ENCODE measurements around the gene ATP6V1C2.
A peak's percentile ranks its signal among the peaks of the same experiment; 100 is the strongest.

Gene ATP6V1C2

DNA sequence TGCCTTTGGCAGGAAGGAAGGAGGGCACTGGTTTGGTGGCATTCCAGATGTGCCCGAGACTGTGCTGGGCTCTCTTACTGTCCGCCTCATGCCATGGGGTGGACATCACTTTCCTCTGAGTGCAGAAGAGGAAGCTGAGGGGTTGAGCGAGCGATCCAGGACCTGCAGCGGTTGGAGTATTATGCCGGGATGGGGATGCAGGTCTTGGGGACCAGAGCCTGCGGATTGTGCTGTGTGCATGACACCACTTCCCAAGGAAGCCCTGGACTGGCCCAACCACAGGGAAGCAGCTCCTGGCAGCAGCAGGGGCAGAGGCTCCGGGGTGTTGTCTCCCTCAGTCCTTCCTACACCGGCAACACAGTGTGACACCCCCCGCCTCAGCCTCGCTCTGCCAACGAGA, 44.5 kb downstream of the ATP6V1C2 start:
- CTCF ChIA-PET, result no interaction called here
- H3K9me3 Mint-ChIP-seq, result no peaks in the 10 kb centered on the region
- no peak for DNase-seq
- peaks cover 16% of the 10 kb centered on the region for H3K27me3 Mint-ChIP-seq
- H3K36me3 Mint-ChIP-seq, result no peaks in the 10 kb centered on the region
- no peak overlapping the region for H3K27ac Mint-ChIP-seq
- no peak overlapping the region for H3K4me3 Mint-ChIP-seq
- no peaks in the 10 kb centered on the region for H3K4me1 Mint-ChIP-seq

DNA sequence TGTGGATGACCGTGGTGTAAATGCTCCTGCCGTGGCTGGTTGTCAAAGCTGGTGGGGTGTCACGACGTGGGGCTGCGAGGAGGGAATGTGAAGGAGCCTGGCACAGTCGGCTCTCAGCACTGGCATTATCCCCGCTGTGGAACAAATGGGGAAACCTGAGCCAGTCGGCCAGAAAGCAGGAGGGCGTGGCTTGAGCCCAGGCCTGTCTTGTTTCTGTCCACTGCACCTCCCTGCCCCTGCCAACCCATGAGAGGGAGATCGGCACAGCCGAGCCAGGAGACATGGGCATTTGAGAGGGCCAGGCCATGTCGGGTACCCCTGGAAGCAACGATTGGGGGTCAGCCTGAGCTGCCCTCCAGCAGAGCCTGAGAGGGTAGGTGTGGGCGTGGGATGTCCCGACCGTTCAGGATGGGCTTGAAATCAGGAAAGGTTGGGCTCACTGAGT, 46.7 kb downstream of the ATP6V1C2 start:
- no peaks in the 10 kb centered on the region for H3K4me1 Mint-ChIP-seq
- no peak overlapping the region for H3K27ac Mint-ChIP-seq
- no peaks in the 10 kb centered on the region for H3K9me3 Mint-ChIP-seq
- H3K27me3 Mint-ChIP-seq, result peaks cover 15% of the 10 kb centered on the region
- no peak overlapping the region for H3K4me3 Mint-ChIP-seq
- no peaks in the 10 kb centered on the region for H3K36me3 Mint-ChIP-seq
- no peak for DNase-seq
- CTCF ChIA-PET, result no interaction called here

DNA sequence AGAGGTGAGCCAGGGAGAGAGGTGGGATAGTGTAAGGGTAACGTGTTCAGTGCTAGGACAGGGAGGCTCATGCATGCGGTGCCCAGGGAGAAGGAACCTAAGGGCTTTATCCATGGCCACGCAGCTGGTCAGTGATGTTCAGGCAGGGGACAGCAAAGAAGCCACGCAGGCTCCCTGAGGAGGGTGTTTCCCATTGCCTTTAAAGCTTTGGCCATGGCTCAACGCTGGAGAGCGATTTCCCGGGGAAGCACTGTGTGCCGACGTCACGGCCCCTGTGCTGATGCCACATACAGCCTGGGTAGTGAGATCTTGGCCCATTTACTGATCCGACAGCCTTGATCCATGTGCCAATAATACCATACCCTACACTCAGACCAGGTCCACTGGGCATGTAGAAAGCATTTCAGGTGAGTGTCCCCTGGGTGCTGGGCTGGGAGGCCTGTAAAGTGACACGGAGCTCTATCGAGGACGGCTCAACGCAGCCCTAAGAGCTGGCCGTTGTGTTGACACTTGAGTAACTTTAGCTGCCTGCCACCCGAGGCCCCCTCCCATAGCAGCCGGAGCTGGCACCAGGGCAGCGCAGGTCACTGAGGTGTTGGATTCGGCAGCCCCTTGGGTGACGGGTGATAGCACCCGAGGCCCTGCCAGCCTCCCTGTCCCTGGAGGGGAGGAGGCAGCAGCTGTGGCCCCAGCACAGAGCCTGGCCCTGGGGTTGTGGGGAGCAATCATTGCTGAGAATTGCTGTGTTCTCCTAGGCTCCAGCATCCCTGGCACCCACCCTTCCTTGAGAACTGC, 49.7 kb downstream of the ATP6V1C2 start:
- no peaks in the 10 kb centered on the region for H3K9me3 Mint-ChIP-seq
- H3K36me3 Mint-ChIP-seq, result no peaks in the 10 kb centered on the region
- no peaks in the 10 kb centered on the region for H3K4me1 Mint-ChIP-seq
- no peak for DNase-seq
- H3K27me3 Mint-ChIP-seq, result peaks cover 4% of the 10 kb centered on the region
- no peak overlapping the region for H3K27ac Mint-ChIP-seq
- H3K4me3 Mint-ChIP-seq, result no peak overlapping the region
- CTCF ChIA-PET, result no interaction called here

DNA sequence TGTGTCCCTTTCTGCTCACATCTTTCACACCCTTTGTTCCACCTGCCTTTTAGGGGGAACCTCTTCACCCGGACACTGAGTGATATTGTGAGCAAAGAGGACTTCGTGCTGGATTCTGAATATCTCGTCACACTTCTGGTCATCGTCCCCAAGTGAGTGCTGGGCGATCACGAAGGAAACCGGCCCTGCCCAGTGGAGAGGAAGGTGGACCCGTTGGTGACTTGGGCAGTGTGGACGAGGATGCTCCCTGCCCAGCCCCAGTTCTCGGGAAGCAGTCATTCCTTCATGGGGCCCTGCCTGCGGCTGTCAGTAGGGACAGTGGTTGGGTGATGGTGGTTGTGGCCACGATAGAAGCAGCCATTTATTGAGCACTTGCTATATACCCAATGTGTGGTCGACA, 50.4 kb downstream of the ATP6V1C2 start:
- no peak for DNase-seq
- CTCF ChIA-PET, result no interaction called here
- Mint-ChIP-seq H3K4me1 (no peaks in the 10 kb centered on the region), H3K36me3 (no peaks in the 10 kb centered on the region), H3K4me3 (no peak overlapping the region), H3K27ac (no peak overlapping the region), H3K27me3 (peaks cover 4% of the 10 kb centered on the region), H3K9me3 (no peaks in the 10 kb centered on the region)

DNA sequence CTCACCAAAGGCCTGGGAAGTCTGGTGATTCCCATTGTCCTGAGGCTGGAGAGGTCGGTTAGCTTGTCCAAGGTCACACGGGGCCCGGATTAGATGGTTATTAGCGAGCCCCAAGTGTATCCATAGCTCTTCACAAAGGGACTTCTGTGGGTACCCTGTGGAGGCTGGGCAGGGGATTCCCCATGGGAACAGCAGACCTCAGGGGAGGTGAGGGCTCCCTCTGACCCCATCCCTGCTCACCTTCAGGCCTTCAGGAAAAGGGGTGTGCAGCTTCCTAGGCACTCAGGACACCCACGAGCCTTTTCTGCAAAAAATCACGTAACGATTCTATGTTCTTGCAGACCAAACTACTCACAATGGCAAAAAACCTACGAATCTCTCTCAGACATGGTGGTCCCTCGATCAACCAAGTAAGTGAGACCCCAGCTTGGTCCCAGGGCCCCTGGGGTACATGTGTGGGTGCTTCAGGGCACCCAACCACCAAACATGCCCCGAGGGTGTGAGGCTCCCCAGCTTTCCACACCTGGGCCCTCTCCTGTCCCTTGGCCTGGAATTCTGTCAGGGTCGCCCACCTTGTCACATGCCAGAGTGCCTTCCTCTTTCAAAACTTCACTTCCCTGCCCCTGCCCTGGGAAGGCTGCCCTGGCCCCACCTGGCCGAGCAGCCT, 50.9 kb downstream of the ATP6V1C2 start:
- no peaks in the 10 kb centered on the region for H3K36me3 Mint-ChIP-seq
- H3K27me3 Mint-ChIP-seq, result peaks cover 4% of the 10 kb centered on the region
- no peaks in the 10 kb centered on the region for H3K9me3 Mint-ChIP-seq
- H3K4me1 Mint-ChIP-seq, result no peaks in the 10 kb centered on the region
- H3K4me3 Mint-ChIP-seq, result no peak overlapping the region
- no peak overlapping the region for H3K27ac Mint-ChIP-seq
- DNase-seq, result no peak
- CTCF ChIA-PET, result no interaction called here

DNA sequence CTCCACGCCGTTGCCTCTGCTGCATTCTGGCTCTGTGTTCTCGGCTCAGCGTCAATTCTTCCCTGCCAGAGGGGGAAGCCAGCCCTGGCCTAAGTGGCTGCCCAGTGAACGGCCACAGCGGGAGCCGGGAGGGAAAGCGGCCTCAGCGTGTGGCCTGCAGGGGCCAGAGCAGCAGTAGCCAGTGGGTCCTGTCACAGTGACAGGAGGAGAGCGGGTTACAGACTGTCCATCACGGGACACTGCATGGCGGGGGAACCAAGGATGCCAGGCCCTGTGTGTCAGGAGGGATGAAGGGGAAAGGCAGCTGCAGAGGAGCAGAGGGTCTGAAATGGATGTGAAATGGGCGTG, 51.4 kb downstream of the ATP6V1C2 start:
- no peaks in the 10 kb centered on the region for H3K9me3 Mint-ChIP-seq
- no peaks in the 10 kb centered on the region for H3K4me1 Mint-ChIP-seq
- no peaks in the 10 kb centered on the region for H3K36me3 Mint-ChIP-seq
- peak overlapping the region; percentile 45 for H3K27ac Mint-ChIP-seq
- peaks cover 4% of the 10 kb centered on the region for H3K27me3 Mint-ChIP-seq
- H3K4me3 Mint-ChIP-seq, result no peak overlapping the region
- DNase-seq, result no peak
- CTCF ChIA-PET, result no interaction called here

DNA sequence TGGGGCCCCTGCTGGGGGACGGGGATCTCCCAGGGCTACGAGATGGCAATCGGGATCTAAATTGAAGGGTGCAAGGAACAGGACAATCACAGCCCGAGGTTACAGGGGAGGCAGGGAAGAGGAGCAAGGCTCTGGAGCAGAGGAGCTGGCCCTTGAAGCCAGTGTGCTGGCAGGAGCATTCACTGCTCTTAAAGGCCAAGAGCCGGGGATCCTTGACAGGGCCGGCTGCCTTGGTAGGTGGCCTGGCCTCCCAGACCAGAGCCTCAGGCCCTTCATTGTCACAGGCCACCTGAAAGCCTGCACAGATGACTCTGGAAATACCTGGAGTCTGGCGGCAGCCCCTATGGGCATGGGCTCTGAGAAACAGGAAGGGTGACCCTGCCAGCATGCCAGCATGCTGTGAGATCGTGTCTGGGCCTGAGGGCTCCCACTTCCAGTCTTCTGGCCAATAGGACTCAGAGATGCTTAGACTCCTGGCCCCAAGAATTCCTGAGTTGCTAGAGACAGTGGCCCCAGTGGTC, 52.5 kb downstream of the ATP6V1C2 start:
- Mint-ChIP-seq H3K27ac (no peak overlapping the region), H3K36me3 (peaks cover 3% of the 10 kb centered on the region), H3K27me3 (peaks cover 4% of the 10 kb centered on the region), H3K4me1 (no peaks in the 10 kb centered on the region), H3K9me3 (no peaks in the 10 kb centered on the region), H3K4me3 (no peak overlapping the region)
- no peak for DNase-seq
- CTCF ChIA-PET, result no interaction called here

DNA sequence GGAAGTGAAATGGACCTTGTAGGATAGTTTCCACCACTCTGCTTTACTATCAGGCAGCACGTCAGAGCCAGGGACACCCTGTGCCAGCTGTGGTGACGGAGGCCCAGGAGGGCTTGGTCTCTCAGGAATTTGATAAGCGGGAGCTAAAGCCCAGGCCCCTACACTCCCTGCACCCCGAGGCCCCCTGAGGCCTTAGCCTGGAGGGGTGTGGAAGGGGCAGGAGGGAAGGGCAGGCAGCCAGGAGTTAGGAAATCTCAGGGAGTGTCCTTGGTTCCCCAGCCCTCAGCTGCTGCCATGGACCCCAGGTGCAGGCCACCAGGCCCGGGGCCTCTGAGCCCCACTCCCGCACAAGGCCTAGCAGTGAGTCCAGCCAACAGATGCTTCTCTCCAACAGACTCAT, 53.0 kb downstream of the ATP6V1C2 start:
- Mint-ChIP-seq H3K27ac (no peak overlapping the region), H3K9me3 (no peaks in the 10 kb centered on the region), H3K4me3 (no peak overlapping the region), H3K4me1 (no peaks in the 10 kb centered on the region), H3K27me3 (peaks cover 4% of the 10 kb centered on the region), H3K36me3 (peaks cover 3% of the 10 kb centered on the region)
- no peak for DNase-seq
- CTCF ChIA-PET, result no interaction called here

DNA sequence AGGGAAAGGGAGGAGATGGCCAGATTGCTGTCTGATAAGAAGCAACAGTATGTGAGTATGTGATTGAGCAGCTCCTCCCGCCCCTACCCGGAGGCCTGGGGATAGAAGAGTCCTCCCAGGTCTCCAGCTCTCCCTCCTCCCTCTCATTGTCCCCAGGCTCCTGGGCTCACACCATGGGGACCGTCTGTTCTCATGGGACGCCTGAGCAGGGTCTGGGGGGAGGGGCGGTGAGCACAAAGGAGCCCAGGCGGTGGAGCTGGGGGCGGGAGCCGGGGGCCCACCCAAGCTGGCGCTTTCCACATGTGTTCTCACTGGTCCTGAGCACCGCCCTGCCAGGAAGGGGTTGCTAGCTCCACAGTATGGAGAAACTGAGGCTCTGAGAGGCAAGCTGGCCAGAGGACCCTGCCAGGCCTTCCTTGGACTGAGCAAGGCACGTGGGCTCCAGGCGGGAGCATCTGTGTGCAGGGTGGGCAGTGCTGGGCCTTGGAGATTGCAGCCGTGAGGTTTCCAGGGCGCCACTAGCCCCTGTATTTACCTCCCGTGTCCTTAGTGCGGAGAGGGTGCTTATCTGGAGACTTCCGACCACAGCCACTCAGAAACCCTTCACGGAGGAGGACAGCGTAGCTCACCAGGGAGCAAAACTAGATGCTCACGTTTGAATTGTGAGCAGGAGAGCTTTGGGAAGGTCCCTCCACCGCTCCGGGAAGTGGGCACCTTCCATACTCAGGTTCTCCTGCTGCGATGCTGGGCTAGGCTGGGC, 53.8 kb downstream of the ATP6V1C2 start:
- Mint-ChIP-seq H3K27me3 (peaks cover 4% of the 10 kb centered on the region), H3K27ac (no peak overlapping the region), H3K4me1 (no peaks in the 10 kb centered on the region), H3K36me3 (peaks cover 9% of the 10 kb centered on the region), H3K9me3 (no peaks in the 10 kb centered on the region), H3K4me3 (no peak overlapping the region)
- CTCF ChIA-PET, result interaction anchor here (1.2 kb wide), 1 partner anchor 15 kb away, joined by 3 read pairs; no protein-coding TSS in a partner anchor
- no peak for DNase-seq

DNA sequence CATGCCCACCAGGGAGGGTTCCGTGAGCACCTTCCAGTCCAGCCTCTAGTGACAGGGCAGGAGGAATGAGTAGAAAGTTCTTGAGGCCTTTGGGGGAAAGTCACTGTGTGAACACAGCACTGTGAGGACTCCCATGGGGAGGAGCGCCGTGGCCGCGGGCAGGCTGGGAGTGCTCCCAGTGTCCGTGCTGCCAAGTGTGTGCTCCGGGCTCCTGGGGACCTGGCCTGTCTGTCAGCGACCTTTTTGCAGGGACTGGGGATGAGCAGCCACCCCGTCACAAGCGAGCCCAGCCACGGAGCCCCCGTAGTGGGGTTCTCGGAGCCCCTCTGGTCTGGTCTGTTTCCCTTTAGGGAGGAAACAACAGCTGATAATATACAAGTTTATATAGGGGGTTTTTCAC, 54.4 kb downstream of the ATP6V1C2 start:
- CTCF ChIA-PET, result interaction anchor here (1.2 kb wide), 1 partner anchor 14 kb away, joined by 3 read pairs; no protein-coding TSS in a partner anchor
- Mint-ChIP-seq H3K27ac (no peak overlapping the region), H3K36me3 (peaks cover 11% of the 10 kb centered on the region), H3K27me3 (peaks cover 4% of the 10 kb centered on the region), H3K4me3 (no peak overlapping the region), H3K4me1 (no peaks in the 10 kb centered on the region), H3K9me3 (no peaks in the 10 kb centered on the region)
- DNase-seq, result no peak

DNA sequence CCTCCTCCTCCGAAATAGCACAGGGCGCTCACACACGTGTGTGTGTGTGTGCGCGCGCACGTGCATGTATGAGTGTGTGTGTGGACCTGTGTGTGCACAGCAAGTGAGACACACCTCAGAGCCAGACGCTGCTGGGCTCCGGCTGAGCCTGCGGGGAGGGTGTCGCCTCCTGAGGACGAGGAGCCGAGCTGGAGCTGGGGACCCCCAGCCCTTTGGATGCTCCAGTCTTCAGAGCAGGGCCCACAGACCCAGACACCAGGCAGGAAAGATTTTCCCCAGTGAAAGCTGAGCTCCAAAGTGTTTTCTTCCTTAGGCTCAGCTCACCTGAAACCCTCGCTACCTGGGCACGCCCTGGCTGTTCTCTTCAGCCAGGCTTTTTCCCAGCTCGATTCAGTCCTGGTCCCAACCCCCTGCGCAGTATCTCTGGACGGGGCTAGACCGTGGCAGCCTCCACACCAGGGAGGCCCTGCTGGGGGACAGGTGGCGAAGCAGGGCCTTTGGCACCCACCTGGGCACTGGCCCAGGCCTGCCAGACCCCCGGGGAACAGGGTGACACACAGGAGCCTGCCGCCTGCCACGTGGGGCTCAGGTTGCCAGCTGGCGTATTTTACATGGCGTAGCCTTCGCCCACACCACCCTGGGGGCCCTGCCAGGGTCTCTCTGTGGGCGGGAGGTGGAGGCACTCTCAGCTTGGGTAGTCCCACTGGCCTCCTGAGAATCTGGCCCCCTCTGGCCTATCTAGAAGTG, 55.0 kb downstream of the ATP6V1C2 start:
- Mint-ChIP-seq H3K4me3 (no peak overlapping the region), H3K27ac (no peak overlapping the region), H3K9me3 (no peaks in the 10 kb centered on the region), H3K36me3 (peaks cover 12% of the 10 kb centered on the region), H3K4me1 (no peaks in the 10 kb centered on the region), H3K27me3 (peaks cover 4% of the 10 kb centered on the region)
- no peak for DNase-seq
- CTCF ChIA-PET, result interaction anchor here (1.2 kb wide), 1 partner anchor 13 kb away, joined by 3 read pairs; no protein-coding TSS in a partner anchor

DNA sequence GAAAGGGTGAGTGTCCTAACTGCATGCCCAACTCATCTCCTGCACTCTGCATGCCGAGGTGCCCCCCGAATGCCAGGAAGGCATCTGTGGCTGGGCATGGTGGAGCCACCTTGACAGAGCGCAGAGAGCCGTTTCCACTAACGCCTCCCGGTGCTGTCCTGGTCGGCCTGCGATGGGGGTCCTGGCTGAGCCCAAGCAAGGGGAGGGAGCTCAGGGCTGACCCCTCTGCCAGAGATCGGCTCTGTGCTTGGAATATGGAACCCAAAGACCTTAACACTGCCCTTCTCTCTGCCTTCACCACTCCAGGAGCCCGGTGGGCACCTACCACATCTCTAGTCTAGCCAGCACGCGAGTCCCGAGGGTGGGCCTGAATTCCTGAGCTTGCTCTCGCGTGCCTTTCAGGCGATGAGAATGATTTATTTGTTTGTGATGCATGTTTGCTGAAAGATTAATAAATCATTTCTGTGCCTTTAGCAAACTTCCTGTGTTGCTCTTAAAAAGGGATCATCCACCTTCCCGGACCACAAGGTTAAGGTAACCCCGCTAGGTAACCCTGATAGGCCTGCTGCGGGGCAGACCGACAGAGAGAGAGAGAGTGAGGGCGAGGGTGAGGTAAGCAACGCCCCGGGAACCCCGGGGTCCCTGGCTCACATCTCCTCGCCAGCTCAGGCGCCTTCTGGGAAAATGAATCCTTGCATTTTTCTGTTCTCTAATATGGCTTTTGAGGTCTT, 55.8 kb downstream of the ATP6V1C2 start:
- Mint-ChIP-seq H3K27ac (peak overlapping the region; percentile 34), H3K4me1 (no peaks in the 10 kb centered on the region), H3K27me3 (peaks cover 4% of the 10 kb centered on the region), H3K36me3 (peaks cover 19% of the 10 kb centered on the region), H3K9me3 (no peaks in the 10 kb centered on the region), H3K4me3 (no peak overlapping the region)
- no peak for DNase-seq
- CTCF ChIA-PET, result no interaction called here

DNA sequence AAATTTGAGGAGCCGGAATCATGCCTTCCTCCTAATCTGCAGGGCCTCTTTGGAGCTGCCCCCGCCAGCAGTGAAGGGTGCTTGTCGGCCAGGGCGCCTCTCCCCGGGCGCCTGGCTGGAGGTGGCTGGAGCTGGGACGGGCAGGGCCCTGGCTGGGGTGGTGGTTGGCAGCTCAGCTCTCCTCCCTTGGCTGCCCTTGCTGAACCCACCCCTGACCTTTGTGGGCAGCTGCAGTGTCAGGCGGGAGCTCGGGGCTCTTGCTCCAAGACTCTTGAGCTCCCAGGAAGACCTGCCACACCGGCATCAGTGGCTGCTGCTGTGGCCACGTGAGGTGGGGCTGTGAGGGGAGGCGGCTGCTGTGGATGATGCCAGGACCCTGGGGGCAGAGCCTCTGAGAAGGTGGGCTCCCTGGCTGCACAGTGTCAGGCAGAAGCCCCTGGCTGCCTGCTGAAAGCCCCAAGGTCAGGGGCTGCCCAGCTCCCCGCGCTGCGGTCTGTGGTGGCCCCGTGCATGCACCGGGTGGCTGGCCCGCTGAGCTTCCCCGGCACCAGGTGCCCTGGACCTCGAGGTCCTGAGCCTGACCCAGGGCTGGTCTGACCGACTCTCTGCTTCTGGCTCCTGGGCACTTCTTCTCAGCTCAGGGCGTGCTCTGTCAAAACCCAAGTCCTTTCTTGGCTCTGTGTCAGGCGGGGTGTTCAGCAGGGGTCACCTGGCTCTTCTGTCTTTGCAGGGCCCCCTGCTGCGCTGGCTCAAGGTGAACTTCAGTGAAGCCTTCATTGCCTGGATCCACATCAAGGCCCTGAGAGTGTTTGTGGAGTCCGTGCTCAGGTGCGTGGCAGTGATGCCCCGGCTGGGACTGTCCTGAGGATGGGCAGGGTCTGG, 56.7 kb downstream of the ATP6V1C2 start:
- H3K36me3 Mint-ChIP-seq, result peaks cover 23% of the 10 kb centered on the region

More for the DNA sequence above, 56.7 kb downstream of the ATP6V1C2 start:
- DNase-seq, result no peak
- CTCF ChIA-PET, result no interaction called here
- H3K4me1 Mint-ChIP-seq, result no peaks in the 10 kb centered on the region
- H3K27me3 Mint-ChIP-seq, result no peaks in the 10 kb centered on the region
- no peak overlapping the region for H3K4me3 Mint-ChIP-seq
- no peaks in the 10 kb centered on the region for H3K9me3 Mint-ChIP-seq
- no peak overlapping the region for H3K27ac Mint-ChIP-seq
